GM21717 (cell line): ENCODE measurements around the gene GPR143.

Experiments used
- ATAC-seq: cut with Tn5 transposase; IDR thresholded peaks from one replicate; pipeline ENCODE4 v1.9.1; 2021; ENCODE audit warnings: mild to moderate bottlenecking, moderate library complexity; ENCODE audit not compliant: unreplicated experiment

Gene GPR143

GRCh38 chrX:9710332-9710731 is 55.3 kb downstream of the GPR143 start:
- ATAC-seq, result no peak

- ATAC-seq, result peak; percentile 81
These were observed 56.6 kb downstream of the GPR143 start for GRCh38 chrX:9708923-9709553.

GRCh38 chrX:9708086-9708485 is 57.6 kb downstream of the GPR143 start:
- no peak for ATAC-seq

GRCh38 chrX:9707306-9708033 is 58.2 kb downstream of the GPR143 start:
- no peak for ATAC-seq

- no peak for ATAC-seq
These were observed 59.2 kb downstream of the GPR143 start for GRCh38 chrX:9706421-9706820.

- ATAC-seq, result no peak
These were observed 60.7 kb downstream of the GPR143 start for GRCh38 chrX:9704876-9705465.

GRCh38 chrX:9703406-9703805 is 62.2 kb downstream of the GPR143 start:
- no peak for ATAC-seq

- no peak for ATAC-seq
These were observed 63.9 kb downstream of the GPR143 start for GRCh38 chrX:9701790-9702189.

- no peak for ATAC-seq
These were observed 65.1 kb downstream of the GPR143 start for GRCh38 chrX:9700555-9700954.

- no peak for ATAC-seq
These were observed 67.1 kb downstream of the GPR143 start for GRCh38 chrX:9698576-9698975.

GRCh38 chrX:9693307-9694001 is 72.2 kb downstream of the GPR143 start:
- ATAC-seq, result no peak

- ATAC-seq, result no peak
These were observed 75.6 kb downstream of the GPR143 start for GRCh38 chrX:9690046-9690445.

GRCh38 chrX:9688833-9689232 is 76.8 kb downstream of the GPR143 start:
- no peak for ATAC-seq

- ATAC-seq, result no peak
These were observed 77.7 kb downstream of the GPR143 start for GRCh38 chrX:9687899-9688298.

- ATAC-seq, result no peak
These were observed 82.3 kb downstream of the GPR143 start for GRCh38 chrX:9683350-9683749.

GRCh38 chrX:9682861-9683260 is 82.8 kb downstream of the GPR143 start:
- ATAC-seq, result no peak

GRCh38 chrX:9682456-9682855 is 83.2 kb downstream of the GPR143 start:
- no peak for ATAC-seq

GRCh38 chrX:9681422-9681821 is 84.2 kb downstream of the GPR143 start:
- ATAC-seq, result no peak

GRCh38 chrX:9681011-9681410 is 84.6 kb downstream of the GPR143 start:
- ATAC-seq, result no peak

- no peak for ATAC-seq
These were observed 87.3 kb downstream of the GPR143 start for GRCh38 chrX:9678215-9678965.
